HG03280 (cell line): ENCODE measurements around the gene PAAF1.

Experiments
- ATAC-seq: cut with Tn5 transposase; IDR thresholded peaks from one replicate; pipeline ENCODE4 v1.9.1; 2021; ENCODE audit warnings: mild to moderate bottlenecking, moderate library complexity; ENCODE audit not compliant: unreplicated experiment

Gene PAAF1

DNA sequence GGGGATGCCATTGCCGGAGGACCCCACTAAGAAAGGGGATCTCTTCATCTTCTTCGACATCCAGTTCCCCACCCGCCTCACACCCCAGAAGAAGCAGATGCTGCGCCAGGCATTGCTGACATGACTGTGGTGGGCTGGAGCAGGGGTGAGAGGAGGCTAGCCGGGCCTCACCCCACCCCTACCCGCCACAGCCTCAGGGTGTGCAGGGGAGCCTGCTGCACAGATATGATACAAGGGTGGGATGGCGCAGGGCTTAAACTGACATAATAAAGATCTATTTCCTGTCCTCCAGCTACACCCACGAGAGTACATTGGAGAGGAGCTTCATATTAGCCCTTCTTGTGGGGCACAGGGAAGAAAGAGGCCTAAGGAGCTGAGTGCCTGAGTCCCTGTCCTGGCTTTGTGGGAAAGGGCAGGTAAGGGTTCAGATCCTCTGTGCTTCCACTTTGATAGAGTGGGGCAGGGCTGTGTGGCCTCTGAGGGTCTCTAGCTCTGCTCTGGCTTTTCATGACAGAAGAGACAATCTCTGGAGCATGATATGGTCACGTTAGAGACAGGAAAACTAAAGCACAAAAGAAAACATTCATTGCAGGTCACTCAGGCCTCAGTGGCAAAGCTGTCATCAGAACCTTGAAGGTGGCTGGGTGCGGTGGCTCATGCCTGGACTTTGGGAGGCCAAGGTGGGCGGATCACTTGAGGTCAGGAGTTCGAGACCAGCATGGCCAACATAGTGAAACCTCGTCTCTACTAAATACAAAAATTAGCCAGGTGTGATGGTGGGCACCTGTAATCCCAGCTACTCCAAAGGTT is 93.4 kb downstream of the PAAF1 start:
- no peak for ATAC-seq

DNA sequence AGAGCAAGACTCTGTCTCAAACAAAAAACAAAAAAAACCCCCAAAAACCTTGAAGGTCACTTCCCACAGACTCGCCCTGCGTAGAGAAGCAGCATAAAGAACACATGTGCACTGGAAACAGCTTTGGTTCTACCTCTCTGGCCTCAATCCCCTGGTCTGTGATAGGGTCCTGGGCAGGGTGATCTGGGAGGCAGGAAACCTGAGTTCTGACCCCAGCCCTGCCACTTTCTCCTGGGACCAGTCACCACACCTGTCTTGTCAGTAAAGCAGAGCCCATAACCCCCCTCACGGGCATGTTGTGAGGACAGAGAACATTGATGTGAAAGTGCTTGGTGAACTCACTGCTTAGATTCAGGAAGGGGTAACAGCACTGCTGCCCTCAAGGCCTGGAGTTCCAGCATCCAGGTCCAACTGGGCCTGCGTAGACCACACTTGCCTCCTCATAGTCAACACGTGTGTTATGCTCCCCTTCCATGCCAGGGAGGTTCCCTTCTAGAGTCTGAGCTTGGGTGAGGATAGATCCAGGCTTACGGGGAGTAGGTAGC is 94.4 kb downstream of the PAAF1 start:
- no peak for ATAC-seq

DNA sequence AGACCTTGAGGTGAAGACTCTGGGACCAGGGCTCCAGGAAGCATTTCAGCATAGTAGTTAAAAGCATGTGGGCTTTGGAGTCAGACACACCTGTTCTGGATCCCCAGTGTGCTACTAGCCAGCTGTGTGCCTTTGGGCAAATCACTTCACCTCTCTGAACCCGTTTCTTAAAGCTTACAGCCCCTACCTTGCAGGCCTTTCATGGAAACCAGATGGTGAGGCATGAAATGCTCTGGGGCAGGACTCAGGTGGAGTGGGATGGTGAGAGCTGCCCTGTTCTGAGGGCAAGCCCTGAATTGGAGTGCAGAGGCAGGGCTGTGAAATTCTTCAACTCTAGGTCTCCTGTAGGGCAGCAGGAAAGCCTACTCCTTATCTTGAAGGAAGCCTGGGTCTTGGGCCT is 95.4 kb downstream of the PAAF1 start:
- ATAC-seq: no peak

DNA sequence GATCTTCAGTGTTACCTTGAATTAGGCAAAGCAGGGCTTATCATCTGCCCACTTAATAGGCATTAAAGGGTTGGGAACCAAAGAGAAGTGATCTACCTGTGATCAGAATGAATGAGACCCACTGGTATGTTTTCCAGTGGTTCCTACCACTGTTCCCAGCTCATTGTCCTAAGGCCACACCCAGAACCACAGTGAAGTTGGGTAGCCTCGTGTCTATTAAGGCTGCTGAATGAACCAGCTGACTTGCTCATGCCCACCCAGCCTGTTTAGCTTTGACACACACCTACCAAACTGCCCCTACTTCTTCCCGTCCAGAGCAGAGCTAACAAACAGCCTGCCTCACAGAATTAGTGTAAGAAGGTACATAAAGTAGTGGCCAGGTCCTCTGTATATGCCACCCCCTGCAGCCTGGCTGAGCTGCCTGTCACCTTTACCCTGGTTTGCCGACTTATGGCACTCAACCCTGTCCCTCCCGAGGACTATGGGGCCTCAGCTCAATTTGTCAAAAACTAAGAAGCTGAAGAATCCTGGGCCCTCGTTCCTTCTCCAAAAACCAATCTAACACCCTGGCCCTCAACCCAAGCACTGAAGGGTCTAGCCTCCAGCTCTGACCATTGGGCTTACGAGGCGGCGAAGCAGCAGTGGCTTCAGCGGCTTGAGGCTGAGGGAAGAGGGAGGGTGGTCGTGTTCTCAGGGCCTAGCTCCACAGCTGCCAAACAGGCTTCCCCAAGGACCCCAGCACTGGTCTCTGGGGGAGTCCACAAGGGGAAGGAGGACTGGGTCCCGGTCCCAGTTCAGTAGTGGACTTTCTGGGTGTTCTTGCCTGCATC is 96.0 kb downstream of the PAAF1 start:
- ATAC-seq: no peak

DNA sequence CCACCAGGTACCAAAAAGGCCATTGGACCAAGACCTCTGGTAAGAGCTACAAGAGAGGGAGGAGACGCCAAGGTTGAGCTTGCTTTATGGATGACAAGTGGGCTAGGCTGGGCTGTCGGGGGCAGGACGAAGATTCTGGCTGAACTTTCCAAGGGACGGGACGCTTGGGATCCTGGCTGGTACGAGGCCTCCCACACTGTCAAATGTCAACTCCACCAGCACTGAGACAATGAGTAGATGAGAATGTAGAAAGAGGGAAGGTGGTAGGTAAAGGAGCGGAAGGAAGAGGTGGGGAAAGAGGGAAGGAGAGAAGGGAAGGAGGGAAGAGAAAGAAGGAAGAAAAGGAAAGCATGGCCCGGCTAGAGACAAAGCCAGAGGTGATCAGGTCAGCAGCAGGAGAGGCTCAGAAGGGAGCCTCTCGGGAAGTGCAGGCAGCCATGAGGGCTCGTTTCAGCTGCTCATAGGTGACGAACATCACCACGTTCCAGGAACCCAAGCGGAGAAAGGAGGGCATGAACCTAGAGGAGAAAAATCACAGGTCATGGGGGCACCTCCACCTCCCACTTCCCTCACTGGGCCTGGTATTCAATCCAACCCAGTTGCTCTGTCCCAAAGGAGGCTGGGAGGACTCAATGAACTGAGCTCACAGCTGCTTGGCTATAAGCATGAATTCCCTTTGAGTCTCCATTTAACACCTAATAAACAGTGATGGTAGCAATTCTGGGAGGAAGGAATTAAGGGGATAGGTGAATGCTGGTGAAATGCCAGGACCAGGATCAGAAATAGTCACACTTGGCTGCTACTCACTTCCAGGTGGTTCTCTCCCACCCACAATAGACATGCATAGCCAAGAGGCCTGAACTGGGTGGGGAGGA is 98.0 kb downstream of the PAAF1 start:
- ATAC-seq: no peak

DNA sequence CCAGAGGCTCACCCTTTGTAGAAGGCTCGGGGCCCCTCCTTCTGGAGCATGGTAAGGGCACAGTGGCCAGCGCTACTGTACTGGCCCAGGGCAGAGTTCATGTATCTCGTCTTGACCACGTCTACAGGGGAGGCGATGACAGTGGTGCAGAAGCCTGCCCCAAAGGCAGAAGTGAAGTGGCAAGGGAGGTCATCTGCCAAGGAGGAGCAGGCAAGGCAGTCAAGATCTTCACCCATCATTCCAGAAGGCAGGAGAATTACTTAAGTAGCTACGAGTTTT is 98.6 kb downstream of the PAAF1 start:
- ATAC-seq: no peak

DNA sequence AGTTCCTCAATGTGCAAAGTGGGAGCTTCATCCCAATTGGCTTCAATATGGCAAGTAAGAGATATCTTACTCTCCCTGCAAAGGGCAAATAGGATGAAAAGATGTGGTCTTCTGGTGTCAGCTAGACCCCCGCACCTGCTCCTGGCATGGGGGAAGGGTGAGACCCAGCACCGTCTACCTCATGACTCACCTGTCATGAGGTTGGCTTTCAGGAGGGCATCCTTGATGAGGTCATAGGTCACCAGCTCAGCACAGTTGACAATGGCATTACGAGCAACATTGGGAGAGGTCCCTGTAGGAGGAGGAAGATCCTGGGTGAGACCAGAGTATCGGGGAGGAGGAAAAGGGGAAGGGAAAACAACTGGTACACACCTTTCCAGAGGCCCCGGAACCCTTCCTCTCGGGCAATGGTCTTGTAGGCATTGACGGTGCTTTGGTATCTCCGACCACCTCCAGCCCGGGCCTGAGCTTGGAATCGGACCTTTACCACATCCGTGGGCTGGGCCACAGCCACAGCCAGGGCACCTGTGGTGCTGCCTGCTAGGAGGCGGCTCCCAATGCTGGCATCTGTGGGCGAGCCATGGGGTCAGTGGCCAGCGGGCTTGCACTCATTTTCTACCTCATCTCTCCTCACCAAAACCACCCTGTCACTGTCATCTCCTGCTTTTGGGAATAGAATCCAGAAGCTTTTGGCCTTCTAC is 99.8 kb downstream of the PAAF1 start:
- ATAC-seq: no peak

DNA sequence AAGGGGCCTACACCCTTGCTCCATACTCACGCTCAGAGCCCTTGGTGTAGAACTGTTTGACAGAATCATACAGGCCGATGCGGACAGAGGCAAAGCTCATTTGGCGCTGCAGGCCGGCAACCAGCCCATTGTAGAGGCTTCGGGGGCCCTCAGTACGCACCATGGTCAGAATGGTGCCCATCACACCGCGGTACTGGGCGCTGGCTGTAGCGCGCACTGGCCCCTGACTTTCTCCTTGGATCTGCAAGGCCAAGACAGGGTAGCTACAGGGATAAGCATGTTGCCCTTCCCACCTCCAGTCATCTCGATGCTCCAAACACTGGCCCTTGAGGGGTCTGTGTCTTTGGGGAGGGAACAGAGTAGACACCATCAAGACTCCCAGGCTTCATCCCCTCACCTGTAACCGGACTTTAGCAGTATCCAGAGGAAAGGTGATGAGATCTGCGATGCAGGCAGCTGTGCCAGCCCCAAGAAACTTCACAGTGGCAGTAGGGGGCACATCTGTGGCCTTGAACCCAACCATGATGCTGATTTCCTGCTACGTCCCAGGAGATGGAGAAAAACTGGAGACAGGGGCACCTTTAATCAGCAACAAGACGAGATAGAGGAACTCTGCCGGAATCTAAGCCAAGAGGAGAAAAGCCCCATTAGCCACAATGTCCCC is 101.2 kb downstream of the PAAF1 start:
- ATAC-seq: no peak

DNA sequence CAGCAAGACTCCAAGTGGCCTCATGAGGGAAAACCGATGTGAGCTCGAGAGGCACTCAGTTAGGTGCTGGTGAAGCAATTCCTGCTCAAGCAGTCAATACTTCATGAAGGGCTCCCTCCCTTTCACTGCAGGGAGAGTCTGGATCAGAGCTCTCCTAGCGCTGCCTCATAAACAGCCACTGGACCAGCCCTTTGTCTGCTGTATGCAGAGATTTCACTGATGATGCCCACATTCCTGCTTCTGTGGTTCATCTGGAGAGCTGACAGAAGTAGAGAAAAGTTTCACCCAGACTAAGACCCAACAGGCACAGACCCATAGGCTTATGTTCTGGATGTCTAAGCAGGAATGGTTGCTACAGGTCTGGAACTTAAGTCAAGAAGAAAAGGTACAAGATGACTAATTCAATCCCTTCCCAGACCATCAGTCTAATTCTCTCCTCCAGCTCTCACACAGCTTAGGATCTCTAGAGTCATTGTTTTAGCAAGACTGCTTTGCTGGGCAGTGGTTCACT is 101.8 kb downstream of the PAAF1 start:
- ATAC-seq: no peak

DNA sequence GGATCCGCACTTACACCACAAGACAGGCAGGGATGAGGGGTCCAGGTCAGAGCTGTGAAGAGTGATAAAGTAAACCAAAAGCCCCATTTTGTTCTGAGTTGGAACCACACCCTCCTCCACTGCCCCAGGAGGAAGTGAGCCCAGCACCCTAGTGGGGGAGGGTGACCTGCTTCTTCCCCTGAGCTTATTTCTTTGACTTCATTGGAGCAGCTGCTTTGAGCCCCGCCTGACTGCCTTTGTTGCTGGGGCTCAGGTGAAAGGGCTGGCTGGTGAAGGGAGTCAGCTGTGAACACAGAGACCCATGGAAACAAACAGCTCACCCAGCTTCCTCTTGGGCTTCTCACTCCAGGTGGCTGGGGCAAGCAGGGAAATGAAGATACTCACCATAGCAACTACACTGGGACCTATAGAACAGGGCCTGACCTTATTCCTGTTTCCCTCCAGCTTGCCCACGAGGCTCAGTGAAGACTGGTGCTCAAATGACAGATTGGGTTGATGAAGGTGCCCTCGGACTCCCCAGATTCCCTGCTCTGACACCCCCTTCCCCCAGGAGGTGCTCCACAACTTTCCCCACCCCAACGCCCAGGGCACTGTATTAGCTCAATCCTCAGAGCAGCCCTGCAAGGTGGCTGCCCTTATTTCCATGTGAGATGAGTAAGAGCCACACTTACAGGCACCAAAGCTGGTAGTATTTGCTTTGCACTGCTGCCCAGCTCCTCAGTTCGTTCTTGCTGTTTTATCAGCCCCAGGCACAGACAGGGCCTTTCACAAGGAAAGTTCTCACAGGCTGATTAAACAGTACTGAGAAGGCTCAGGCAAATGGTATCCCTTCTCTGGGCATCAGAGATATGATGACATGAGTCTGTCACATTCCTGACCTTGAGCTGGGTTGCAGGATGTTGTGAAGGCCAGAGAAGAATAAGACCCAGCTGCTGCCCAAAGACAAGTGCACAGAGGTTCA is 103.5 kb downstream of the PAAF1 start:
- peak; percentile 32 for ATAC-seq
